ENCODE data around the gene RNF213.

RNF213 gene

DNA sequence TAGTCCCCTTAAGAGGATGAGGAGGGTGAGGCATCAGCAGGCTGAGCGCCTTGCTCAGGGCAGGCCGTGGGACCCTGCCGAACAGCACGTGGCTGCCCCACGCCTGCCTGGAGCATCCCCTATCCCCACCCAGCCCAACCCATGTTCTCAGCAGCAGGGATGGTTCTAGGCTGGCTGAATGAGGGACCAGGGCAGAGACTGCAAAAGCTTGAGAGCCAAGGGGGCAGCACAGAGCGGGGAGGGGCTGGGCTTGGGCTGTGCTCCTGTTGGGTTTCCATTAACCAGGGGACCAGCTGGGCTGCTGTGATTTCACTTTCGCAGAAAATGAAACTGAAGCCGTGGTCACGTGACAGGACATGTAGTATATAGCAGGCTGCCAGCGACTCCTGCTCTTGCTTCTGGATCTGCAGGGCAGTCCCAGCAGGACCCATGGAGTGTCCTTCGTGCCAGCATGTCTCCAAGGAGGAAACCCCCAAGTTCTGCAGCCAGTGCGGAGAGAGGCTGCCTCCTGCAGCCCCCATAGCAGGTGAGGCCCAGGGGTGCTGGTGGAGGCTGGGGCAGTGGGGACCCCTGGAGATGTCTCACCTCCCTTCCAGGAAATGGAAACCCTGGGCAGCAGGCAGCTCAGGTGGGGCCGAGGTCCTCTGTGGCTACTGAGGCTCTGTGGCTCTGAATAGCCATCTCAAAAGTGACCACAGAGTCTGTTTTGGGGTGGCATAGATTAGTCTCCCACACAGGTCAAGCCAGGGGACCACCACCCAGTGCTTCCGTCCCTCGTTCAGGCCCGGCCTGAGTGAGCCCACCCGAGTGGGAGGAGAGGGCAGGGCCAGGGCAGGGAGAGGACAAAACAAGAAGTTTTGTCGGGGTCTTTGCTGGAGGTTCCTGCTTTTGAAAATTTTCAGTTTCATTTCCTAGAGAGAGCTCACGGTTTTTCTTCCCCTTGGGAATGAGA is 2.9 kb downstream of the RNF213 start:
- H3K27me3 ChIP-seq (ENCODE audit: low read depth, low read length) = no peaks in the 10 kb centered on the region
- H3K9me3 ChIP-seq (ENCODE audit: insufficient read depth, low read length) = no peaks in the 10 kb centered on the region
- peaks cover 41% of the 10 kb centered on the region for H4K20me1 ChIP-seq (ENCODE audit: insufficient read depth, low read length)
- H3K4me2 ChIP-seq (ENCODE audit: low read length) = peak overlapping the region; percentile 97
- peaks cover 47% of the 10 kb centered on the region for H3K4me1 ChIP-seq (ENCODE audit: low read length)
- TF ChIP-seq, protein P1, sequence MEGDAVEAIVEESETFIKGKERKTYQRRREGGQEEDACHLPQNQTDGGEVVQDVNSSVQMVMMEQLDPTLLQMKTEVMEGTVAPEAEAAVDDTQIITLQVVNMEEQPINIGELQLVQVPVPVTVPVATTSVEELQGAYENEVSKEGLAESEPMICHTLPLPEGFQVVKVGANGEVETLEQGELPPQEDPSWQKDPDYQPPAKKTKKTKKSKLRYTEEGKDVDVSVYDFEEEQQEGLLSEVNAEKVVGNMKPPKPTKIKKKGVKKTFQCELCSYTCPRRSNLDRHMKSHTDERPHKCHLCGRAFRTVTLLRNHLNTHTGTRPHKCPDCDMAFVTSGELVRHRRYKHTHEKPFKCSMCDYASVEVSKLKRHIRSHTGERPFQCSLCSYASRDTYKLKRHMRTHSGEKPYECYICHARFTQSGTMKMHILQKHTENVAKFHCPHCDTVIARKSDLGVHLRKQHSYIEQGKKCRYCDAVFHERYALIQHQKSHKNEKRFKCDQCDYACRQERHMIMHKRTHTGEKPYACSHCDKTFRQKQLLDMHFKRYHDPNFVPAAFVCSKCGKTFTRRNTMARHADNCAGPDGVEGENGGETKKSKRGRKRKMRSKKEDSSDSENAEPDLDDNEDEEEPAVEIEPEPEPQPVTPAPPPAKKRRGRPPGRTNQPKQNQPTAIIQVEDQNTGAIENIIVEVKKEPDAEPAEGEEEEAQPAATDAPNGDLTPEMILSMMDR (IDR thresholded peaks at IDR 0.05; ENCODE audit: low read depth, low read length) = peak; percentile 23
- TF ChIP-seq EZH2phosphoT487 (IDR thresholded peaks at IDR 0.05; ENCODE audit: low read depth) = no peak
- peak overlapping the region; percentile 92 for H3K27ac ChIP-seq (ENCODE audit: low read length)
- peak overlapping the region; percentile 93 for H3K4me3 ChIP-seq (ENCODE audit: low read length)
- H3K36me3 ChIP-seq (replicated peaks; ENCODE audit: low read depth, low read length) = peaks cover 45% of the 10 kb centered on the region
- H3K9ac ChIP-seq (ENCODE audit: low read length) = peak overlapping the region; percentile 97
- peaks cover 77% of the 10 kb centered on the region for H3K79me2 ChIP-seq (ENCODE audit: low read length)
- no peak overlapping the region for H2AFZ ChIP-seq (ENCODE audit: low read depth, low read length)

DNA sequence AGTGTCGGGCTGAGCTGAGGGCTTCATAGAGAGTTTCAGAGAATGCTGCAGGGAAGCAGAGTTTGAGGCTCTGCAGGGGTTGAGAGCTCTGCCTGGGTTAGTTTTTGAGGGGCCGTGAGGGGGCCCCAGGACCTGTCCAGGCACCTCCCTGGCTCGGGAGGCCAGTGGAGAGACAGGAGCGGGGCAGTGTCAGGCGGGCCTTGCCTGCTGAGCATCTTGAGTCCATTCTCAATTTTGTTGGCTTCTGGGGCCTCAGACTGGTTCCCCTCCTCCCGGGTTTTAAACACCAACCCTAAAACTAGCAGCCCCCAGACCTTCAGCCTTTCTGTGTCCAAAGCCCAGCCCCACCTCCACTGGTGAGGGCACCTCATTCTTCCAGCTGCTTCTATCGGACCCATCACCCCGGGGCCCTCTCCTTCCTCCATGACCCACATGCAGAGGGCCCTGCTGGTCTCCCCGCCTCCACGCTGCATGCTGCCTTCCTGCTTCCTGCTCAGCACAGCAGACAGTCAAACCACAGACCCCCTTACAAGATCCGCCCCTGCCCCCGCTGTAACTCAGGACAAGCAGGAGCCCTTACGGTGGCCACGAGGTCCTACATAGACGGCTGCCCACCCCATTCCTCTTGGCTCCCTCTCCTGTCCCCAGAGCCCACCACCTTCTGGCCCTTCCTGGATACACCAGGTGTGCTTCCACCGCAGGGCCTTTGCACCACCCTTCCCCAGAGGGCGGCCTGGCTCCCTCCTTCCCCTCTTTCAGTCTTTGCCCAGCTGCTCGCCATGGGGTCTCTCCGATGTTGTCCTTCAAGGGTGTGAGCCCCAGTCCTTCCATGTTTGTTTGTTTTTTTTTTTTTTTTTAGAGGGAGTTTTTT is 3.8 kb downstream of the RNF213 start:
- peak overlapping the region; percentile 97 for H3K4me2 ChIP-seq (ENCODE audit: low read length)

DNA sequence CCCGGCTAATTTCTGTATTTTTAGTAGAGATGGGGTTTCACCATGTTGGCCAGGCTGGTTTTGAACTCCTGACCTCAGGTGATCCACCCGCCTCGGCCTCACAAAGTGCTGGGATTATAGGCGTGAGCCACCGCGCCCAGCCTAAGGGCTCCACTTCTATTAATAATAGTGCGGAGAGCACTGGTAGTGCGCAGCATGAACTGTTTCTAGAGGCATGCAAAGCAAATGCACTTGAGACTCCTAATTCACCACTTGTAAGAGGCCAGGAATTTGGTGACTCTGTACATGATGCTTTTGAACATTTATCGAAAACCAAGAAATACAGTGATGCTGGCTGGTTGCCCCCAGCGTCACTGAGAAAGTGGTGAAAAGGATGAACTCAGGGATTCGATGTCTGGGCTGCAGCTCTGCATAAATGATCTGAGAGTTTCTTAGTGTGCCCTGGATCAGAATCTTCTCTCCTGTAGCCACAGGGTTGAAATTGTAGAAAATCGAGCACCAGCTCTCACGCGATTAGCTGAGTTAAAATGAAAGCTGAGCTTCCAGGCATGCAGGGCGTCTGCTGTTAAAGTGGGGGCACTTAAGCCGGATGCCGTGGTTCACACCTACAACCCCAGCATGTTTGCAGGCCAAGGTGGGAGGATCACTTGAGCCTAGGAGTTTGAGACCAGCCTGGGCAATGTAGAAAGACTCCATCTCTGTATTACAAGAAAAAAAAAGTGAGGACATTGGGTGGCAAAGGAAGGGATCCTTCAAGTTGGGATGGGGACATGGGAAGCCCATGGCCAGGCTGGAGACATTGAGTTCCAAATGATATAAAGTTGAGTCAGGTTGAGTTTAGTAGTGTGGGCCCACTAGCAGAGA is 4.8 kb downstream of the RNF213 start:
- peak overlapping the region; percentile 93 for H3K4me3 ChIP-seq (ENCODE audit: low read length)
- peaks cover 96% of the 10 kb centered on the region for H3K79me2 ChIP-seq (ENCODE audit: low read length)
- peak overlapping the region; percentile 92 for H3K27ac ChIP-seq (ENCODE audit: low read length)
- no peak overlapping the region for H2AFZ ChIP-seq (ENCODE audit: low read depth, low read length)
- peak overlapping the region; percentile 95; the same call in 1 of the 2 replicates for H3K9ac ChIP-seq (ENCODE audit: low read length)
- H3K9me3 ChIP-seq (ENCODE audit: insufficient read depth, low read length) = no peaks in the 10 kb centered on the region
- H3K4me2 ChIP-seq (ENCODE audit: low read length) = peak overlapping the region; percentile 97
- H4K20me1 ChIP-seq (ENCODE audit: insufficient read depth, low read length) = peaks cover 60% of the 10 kb centered on the region
- no peaks in the 10 kb centered on the region for H3K27me3 ChIP-seq (ENCODE audit: low read depth, low read length)
- peaks cover 32% of the 10 kb centered on the region for H3K4me1 ChIP-seq (ENCODE audit: low read length)
- TF ChIP-seq EZH2phosphoT487 (IDR thresholded peaks at IDR 0.05; ENCODE audit: low read depth) = no peak
- TF ChIP-seq, protein P1 (IDR thresholded peaks at IDR 0.05; ENCODE audit: low read depth, low read length) = no peak
- peaks cover 64% of the 10 kb centered on the region for H3K36me3 ChIP-seq (replicated peaks; ENCODE audit: low read depth, low read length)

More for the DNA sequence above, 3.8 kb downstream of the RNF213 start:
- Histone ChIP-seq H4K20me1 (ENCODE audit: insufficient read depth, low read length) (peaks cover 50% of the 10 kb centered on the region), H2AFZ (ENCODE audit: low read depth, low read length) (no peak overlapping the region), H3K4me3 (ENCODE audit: low read length) (peak overlapping the region; percentile 93), H3K79me2 (ENCODE audit: low read length) (peaks cover 86% of the 10 kb centered on the region), H3K27me3 (ENCODE audit: low read depth, low read length) (no peaks in the 10 kb centered on the region), H3K9me3 (ENCODE audit: insufficient read depth, low read length) (no peaks in the 10 kb centered on the region), H3K4me1 (ENCODE audit: low read length) (peaks cover 38% of the 10 kb centered on the region), H3K9ac (ENCODE audit: low read length) (peak overlapping the region; percentile 95), H3K36me3 (replicated peaks; ENCODE audit: low read depth, low read length) (peaks cover 54% of the 10 kb centered on the region), H3K27ac (ENCODE audit: low read length) (peak overlapping the region; percentile 92)
- no peak for TF ChIP-seq EZH2phosphoT487 (IDR thresholded peaks at IDR 0.05; ENCODE audit: low read depth)
- TF ChIP-seq, protein P1 (IDR thresholded peaks at IDR 0.05; ENCODE audit: low read depth, low read length) = no peak

Measured in OCI-LY3 (cell line).